Left lung (tissue), 10 donors: Measurements from ENCODE around the gene TMCO5A. TPM values are rescaled to one million over a fixed set of nuclear protein-coding genes. Genes with fewer than 3 reads are reported as not detected.
"Not testable (repeated sequence)": the region's sequence is repeated elsewhere in the genome, so short reads cannot be mapped to it uniquely, and the experiment has no call there.

Experiments
- ATAC-seq: fragments of 200-7000 bp; cut with Tn5 transposase; one replicate; pipeline ENCODE4 v1.9.1; 2020; ENCODE audit warnings: moderate library complexity
- DNase-seq, 4 donors: peaks; one replicate each; pipeline ENCODE4 v3.0.0-alpha.2; 2013 to 2020
- H3K27ac ChIP-seq, 2 donors: fragments of 200-600 bp; sonication (generic) in 1 of 2; one replicate each; pipeline versions ENCODE4 v1.5.0 to v1.8.0; 2020 to 2021
- H3K27me3 ChIP-seq, 2 donors: fragments of 200-600 bp; sonication (generic) in 1 of 2; one replicate each; pipeline versions ENCODE4 v1.5.0 to v1.8.0; 2020 to 2021
- H3K36me3 ChIP-seq, 2 donors: fragments of 200-600 bp; sonication (generic) in 1 of 2; one replicate each; pipeline versions ENCODE4 v1.5.0 to v1.8.0; 2020 to 2021
- H3K4me1 ChIP-seq, 2 donors: fragments of 200-600 bp; one replicate each; pipeline ENCODE4 v1.8.0; 2021
- H3K4me3 ChIP-seq, 2 donors: fragments of 200-600 bp; sonication (generic) in 1 of 2; one replicate each; pipeline versions ENCODE4 v1.5.0 to v1.8.0; 2020 to 2021; ENCODE audit warnings: mild to moderate bottlenecking in 1 of 2
- H3K9me3 ChIP-seq, 2 donors: fragments of 200-600 bp; sonication (generic) in 1 of 2; one replicate each; pipeline versions ENCODE4 v1.5.0 to v1.8.0; 2020 to 2021
- CTCF ChIP-seq, 2 donors: fragments of 200-600 bp; sonication (generic) in 1 of 2; IDR thresholded peaks; one replicate each; pipeline versions ENCODE4 v1.5.0 to v1.8.0; 2021; ENCODE audit warnings: antibody characterized with exemption in 2 of 2
- intact Hi-C, 2 donors: fragments of 100-400 bp; cut with DNase I; formaldehyde crosslinking; loops; one replicate each; pipeline versions ENCODE4 v1.11.2 to v1.14.2; 2022
- polyA plus RNA-seq, 6 donors: library from polyadenylated mRNA; unstranded; fragments of 120-200 nt; gene quantifications; one replicate each; pipeline ENCODE4 v1.2.1, GENCODE V29; 2013; ENCODE audit not compliant: insufficient read length in 6 of 6
- total RNA-seq, 2 donors: library from RNA; stranded (reverse); fragmentation: NEBNext Ultra II Directional; extraction: Animal tissue kit (Norgen Biotek cat#: 25700); gene quantifications; one replicate each; pipeline ENCODE4 v1.2.1, GENCODE V29; 2021
- donor health status: DM: no; HTN: yes; CAD: no.
- donor health status: DM: no; HTN: no; CAD: no.

Gene TMCO5A
- total and polyA plus RNA-seq, 8 donors = not detected

- Histone ChIP-seq H3K4me1 (no peaks in the 10 kb centered on the region), H3K9me3 (no peaks in the 10 kb centered on the region), H3K4me3 (no peak overlapping the region), H3K27me3 (no peaks in the 10 kb centered on the region), H3K27ac (no peak overlapping the region), H3K36me3 (no peaks in the 10 kb centered on the region)
- no peak for DNase-seq
- intact Hi-C loops = no loop called here
- TF ChIP-seq CTCF (IDR thresholded peaks at IDR 0.05) = no peak
- ATAC-seq = no peak
Observed at GRCh38 chr15:37932549-37932948, 1.9 kb upstream of the TMCO5A start.

- intact Hi-C loops = no loop called here
- DNase-seq = peak in 2 of 4 donors; percentile 3 to 7
Observed at GRCh38 chr15:37933666-37934065, 774 bp upstream of the TMCO5A start.

GRCh38 chr15:37940876-37941275 lies 6.4 kb downstream of the TMCO5A start:
- H3K27me3 ChIP-seq = no peaks in the 10 kb centered on the region

More at GRCh38 chr15:37933666-37934065, 774 bp upstream of the TMCO5A start:
- H3K36me3 ChIP-seq = no peaks in the 10 kb centered on the region
- H3K4me3 ChIP-seq = no peak overlapping the region
- H3K4me1 ChIP-seq = no peaks in the 10 kb centered on the region
- peak; percentile 35 for ATAC-seq
- no peak for TF ChIP-seq CTCF (IDR thresholded peaks at IDR 0.05)
- no peak overlapping the region for H3K27ac ChIP-seq
- H3K9me3 ChIP-seq = no peaks in the 10 kb centered on the region
- no peaks in the 10 kb centered on the region for H3K27me3 ChIP-seq

GRCh38 chr15:37941779-37942178 lies 7.3 kb downstream of the TMCO5A start:
- no peak overlapping the region for H3K4me3 ChIP-seq
- intact Hi-C loops = no loop called here
- H3K9me3 ChIP-seq = no peaks in the 10 kb centered on the region
- DNase-seq (no peak), ATAC-seq (no peak)
- H3K36me3 ChIP-seq = no peaks in the 10 kb centered on the region
- no peak overlapping the region for H3K27ac ChIP-seq
- H3K4me1 ChIP-seq = no peaks in the 10 kb centered on the region
- no peaks in the 10 kb centered on the region for H3K27me3 ChIP-seq
- no peak for TF ChIP-seq CTCF (IDR thresholded peaks at IDR 0.05)

More at GRCh38 chr15:37940876-37941275, 6.4 kb downstream of the TMCO5A start:
- no peak for TF ChIP-seq CTCF (IDR thresholded peaks at IDR 0.05)
- Histone ChIP-seq H3K9me3 (no peaks in the 10 kb centered on the region), H3K36me3 (no peaks in the 10 kb centered on the region), H3K4me1 (no peaks in the 10 kb centered on the region), H3K4me3 (no peak overlapping the region), H3K27ac (no peak overlapping the region)
- intact Hi-C loops = no loop called here
- ATAC-seq = no peak
- DNase-seq = no peak

- Histone ChIP-seq H3K4me1 (no peaks in the 10 kb centered on the region), H3K4me3 (no peak overlapping the region), H3K27ac (no peak overlapping the region), H3K36me3 (no peaks in the 10 kb centered on the region), H3K27me3 (no peaks in the 10 kb centered on the region), H3K9me3 (peaks cover 0 to 1% of the 10 kb centered on the region in 2 donors)
- no peak for TF ChIP-seq CTCF (IDR thresholded peaks at IDR 0.05)
- ATAC-seq = no peak
- DNase-seq = no peak
- intact Hi-C loops = no loop called here
Observed at GRCh38 chr15:37951999-37952398, 17.6 kb downstream of the TMCO5A start.

- H3K9me3 ChIP-seq, H3K27ac ChIP-seq, H3K36me3 ChIP-seq, DNase-seq, H3K27me3 ChIP-seq, H3K4me1 ChIP-seq, ATAC-seq, H3K4me3 ChIP-seq, intact Hi-C loops: not testable (repeated sequence)
Observed at GRCh38 chr15:37960742-37961141, 26.3 kb downstream of the TMCO5A start.
